ENCODE data around the gene SDK1.

DNA sequence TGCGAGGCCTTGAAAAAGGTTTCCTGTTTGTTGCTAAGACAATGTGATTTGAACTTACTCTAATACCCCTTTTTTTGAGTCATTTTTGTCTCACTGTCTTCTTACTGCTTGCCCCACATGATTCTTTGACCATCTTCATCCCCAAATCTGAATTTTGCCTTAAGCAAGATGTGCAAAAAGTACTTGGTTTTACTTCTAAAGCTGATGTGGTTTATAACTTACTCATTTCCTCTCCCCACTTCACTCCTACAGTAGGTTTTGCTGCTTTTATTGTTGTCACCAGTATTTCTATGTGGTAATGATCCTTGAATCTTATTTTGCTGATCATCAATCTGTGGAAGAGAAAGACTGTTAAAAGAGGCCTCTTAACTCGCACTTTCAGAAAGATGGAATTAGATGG lies 396.4 kb downstream of the SDK1 start:
- TF ChIP-seq CTCF (IDR thresholded peaks at IDR 0.05; ENCODE audit: control extremely low read depth in 1 of 3, insufficient read depth in 1 of 3, low read depth in 1 of 3, low read length in 3 of 3), result no peak
- TF ChIP-seq RAD21 (IDR thresholded peaks at IDR 0.05 in 1 of 2, conservative IDR thresholded peaks at IDR 0.05 in 1 of 2; ENCODE audit: low read depth in 2 of 2, low read length in 2 of 2), result no peak
- TF ChIP-seq CBX5 (IDR thresholded peaks at IDR 0.05; ENCODE audit: low read depth, low read length), result no peak
- no peak for TF ChIP-seq EZH2 (IDR thresholded peaks at IDR 0.05; ENCODE audit: low read depth, low read length, severe bottlenecking)
- TF ChIP-seq CREB1 (IDR thresholded peaks at IDR 0.05), result no peak
- TF ChIP-seq TEAD4 (IDR thresholded peaks at IDR 0.05; ENCODE audit: low read depth, low read length), result no peak
- TF ChIP-seq ZNF274 (IDR thresholded peaks at IDR 0.05; ENCODE audit: borderline replicate concordance, extremely low read depth, low read length), result no peak
